CD4-positive, alpha-beta T cell treated with Interferon gamma for 1 hour (primary cell): ENCODE data around the gene ITGAV.

Source experiments
- DNase-seq: peaks from one replicate; pipeline ENCODE4 v3.0.0-alpha.2; 2020

ITGAV gene

GRCh38 chr2:186575856-186576255 lies 14.0 kb upstream of the ITGAV start:
- DNase-seq, result no peak

GRCh38 chr2:186576614-186577013 lies 13.2 kb upstream of the ITGAV start:
- no peak for DNase-seq

DNA sequence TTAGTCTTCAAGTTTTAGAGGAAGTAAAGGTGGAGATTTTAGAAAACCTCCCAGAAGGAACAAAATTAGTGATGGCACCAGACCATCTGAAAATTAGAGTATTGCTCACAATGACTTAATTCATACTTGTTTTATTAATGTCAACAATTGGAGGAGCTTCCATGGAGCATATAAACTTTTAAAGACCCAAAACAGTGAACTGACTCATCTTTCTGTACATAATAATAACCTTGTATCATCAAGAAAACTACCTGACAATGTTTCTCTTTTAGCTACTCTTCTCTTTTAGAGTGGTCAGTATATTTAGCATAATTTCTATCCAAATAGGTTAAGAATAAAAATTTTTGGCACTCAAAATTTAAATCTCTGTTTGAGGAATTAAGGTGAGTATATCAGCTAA lies 7.2 kb upstream of the ITGAV start:
- no peak for DNase-seq

GRCh38 chr2:186584053-186584452 lies 5.8 kb upstream of the ITGAV start:
- DNase-seq, result no peak

DNA sequence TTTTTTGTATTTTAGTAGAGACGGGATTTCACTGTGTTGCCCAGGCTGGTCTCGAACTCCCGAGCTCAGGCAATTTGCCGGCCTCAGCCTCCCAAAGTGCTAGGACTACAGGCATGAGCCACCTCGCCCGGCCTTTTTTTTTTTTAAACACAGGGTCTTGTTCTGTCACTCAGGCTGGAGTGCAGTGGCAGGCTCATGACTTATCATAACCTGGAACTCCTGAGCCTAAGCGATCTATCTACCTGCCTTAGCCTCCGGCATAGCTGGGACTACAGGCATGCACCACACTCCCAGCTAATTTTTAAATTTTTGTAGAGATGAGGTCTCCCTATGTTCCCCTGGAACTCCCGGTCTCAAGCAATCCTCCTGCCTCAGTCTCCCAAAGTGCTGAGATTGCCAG lies 1.4 kb upstream of the ITGAV start:
- no peak for DNase-seq

GRCh38 chr2:186588940-186589611 lies 780 bp upstream of the ITGAV start:
- no peak for DNase-seq

DNA sequence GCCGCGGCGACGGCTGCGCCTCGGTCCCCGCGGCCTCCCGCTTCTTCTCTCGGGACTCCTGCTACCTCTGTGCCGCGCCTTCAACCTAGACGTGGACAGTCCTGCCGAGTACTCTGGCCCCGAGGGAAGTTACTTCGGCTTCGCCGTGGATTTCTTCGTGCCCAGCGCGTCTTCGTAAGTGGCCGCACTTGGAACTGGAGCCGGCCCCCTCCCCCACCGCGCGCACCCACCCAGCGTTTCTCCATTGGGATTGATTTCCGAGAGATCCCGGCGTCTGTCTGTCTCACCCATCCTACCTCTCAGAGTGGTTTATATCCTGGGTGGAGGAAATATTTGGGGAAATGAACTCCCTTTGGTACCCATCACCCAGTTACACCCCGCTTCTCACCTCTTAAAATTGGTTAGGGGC lies 498 bp downstream of the ITGAV start:
- no peak for DNase-seq

GRCh38 chr2:186590759-186591505 lies 1.1 kb downstream of the ITGAV start:
- no peak for DNase-seq

DNA sequence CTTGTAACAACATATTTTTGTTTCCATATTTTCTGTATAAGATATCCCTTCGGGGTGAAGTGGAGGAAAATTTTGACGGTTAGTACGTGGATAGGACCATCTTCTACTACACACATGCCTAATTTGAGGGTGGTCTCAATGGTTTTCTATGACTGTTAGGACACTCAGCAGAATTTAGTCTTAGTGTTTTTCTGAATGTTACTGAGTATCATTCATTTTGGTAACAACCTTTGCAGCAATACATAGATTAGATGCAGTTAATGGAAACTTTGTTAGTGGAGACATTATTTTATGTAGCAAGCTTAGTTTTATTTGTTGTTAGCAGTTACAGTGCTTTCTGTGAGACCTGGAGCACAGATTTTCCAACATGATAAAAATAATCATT lies 1.6 kb downstream of the ITGAV start:
- no peak for DNase-seq

- no peak for DNase-seq
Measured at GRCh38 chr2:186592137-186592875, 2.5 kb downstream of the ITGAV start.

DNA sequence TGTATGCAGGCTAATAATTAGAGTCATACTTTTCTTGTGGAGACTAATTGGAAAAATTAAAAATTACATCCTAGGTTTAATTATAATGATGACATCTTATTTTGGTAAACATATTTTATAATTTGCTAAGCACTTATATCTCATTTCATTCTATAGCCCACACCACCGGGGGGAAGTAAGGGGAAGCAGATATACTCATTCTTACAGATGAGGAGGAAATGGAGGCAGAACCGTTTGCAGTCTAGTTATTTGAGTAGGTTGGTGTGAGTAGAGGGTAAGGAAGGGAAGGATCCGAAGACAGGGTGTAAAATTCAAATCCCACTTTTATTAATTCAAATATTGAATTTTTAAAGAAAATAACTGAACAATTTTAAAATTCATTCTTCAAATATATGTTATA lies 3.7 kb downstream of the ITGAV start:
- no peak for DNase-seq

DNA sequence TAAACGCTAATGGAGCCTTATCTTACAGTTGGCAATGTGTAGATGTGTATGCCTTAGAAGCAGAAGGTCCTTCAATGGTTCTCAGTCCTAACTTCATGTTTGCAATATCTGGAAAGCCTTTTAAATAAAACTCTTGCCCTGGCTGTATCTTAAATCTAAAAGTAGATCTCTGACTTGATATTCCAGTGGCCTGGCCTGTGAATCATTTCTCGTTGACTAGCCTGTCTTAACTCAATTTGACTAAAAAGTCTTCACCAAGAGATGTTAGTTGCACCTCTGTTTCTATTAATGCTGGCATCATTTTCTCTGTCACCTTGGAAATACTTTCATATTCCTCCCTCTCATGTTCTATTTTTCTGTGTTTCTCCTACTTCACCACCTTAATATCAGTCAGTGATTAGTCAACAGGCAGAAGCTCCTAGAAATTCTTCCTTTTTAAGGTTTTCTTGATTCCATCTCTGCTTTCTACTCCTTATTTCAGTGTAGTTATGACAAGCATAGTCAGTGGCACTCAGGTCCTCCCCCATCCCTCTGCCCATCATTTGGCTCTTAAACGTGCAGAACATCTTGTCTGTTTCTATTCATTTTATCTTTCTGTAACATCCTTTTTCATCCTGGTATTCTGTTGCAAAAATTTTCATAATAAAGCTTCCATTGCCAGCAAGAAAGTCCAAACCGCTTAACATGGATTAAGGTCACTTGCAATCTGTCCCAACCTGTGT lies 4.3 kb downstream of the ITGAV start:
- DNase-seq, result no peak

DNA sequence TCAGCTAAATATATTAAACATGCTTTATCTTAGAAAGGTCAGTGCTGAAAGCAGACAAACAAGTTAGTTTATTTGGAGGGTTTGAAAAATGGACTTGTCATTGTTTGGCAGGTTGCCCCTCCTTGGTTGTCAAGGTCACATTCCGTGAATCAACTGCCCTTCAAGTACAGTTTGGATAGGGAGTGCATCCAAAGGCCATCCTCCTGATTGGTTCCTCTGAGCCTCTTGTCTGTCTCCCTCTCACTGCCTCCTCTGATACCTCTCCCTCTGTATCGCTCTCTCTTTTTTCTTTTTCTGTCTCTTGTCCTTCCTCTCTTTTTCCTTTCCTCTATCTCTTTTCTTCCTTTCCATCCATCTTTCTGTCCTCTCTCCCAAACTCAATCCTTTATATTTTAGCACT lies 5.4 kb downstream of the ITGAV start:
- no peak for DNase-seq

DNA sequence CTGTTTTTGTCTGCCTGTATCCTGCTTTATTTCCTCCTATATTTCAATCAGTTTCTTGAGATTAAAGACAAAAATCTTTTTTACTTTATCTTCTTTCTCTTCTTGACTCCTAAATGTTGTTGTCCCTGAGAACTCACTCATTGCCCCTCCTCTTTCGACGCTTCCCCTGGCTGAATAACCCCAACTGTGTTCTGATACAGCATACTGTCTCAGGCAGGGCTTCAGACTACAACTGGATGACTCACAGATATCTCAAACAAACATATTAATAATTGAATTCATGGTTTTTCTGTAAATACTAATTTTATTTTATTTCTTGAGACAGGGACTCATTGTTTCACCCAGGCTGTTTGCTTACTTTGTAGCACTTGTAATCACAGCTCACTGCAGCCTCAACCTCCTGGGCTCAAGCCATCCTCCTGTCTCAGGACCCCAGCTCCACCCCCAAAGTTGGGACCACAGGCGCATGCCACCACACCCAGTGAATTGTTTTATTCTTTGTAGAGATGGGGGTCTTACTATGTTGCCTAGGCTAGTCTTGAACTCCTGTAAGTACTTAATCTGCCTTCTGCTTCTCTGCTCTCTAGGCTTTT lies 9.4 kb downstream of the ITGAV start:
- no peak for DNase-seq

DNA sequence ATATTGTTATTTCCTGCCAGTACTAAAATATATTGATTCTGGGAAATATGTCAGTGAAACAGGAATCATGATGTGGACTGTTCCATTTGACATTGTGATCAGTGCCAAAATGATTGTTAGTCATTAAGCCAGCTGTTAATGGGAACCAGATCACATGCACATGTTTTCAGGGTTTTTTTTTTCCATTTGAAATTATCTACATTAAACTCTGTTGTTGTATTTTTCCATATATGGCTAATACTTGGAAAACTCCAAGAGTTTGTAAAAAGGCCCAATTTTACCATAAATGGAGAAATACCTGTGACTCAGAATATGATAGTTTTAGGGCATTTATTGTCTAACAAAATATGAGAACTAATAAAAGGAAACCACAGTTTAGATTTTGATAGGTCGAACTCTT lies 13.4 kb downstream of the ITGAV start:
- no peak for DNase-seq

DNA sequence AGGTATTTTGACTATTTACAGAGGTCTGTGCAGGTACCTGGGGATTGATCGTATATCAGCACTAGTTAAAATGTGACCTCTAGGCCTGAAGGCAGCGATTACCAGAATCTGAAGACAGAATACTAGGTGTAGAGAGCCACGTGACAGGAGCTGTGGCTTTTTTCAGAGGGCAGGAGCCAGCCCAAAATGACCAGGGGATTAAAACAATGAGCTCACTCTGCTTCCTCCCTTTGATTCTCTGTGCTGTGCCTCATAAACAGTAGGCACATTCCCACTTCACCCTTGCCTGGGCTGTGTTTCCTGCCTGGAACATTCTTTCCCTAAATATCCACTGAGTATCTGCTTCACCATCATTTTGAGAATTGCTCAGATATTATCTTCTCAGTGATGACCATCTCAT lies 15.2 kb downstream of the ITGAV start:
- DNase-seq, result no peak

GRCh38 chr2:186607660-186608324 lies 17.9 kb downstream of the ITGAV start:
- no peak for DNase-seq

DNA sequence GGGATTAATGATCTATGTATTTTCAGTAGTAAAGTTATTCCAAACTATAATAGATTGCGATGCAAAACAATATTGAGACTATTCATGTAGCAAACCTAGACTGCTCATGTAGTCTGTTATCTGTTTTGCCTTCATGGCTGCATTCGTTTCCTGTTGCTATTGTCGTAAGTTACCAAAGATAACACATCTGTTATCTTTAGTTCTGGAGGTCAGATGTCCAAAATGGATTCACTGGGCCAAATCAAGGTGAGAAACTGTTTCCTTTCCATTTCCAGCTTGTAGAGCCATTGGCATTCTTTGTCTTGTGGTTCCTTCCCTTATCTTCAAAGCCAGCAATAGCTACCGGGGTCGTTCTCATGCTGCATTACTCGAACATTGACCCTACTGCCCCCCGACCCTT lies 20.9 kb downstream of the ITGAV start:
- no peak for DNase-seq

GRCh38 chr2:186611526-186611925 lies 21.7 kb downstream of the ITGAV start:
- DNase-seq, result no peak

DNA sequence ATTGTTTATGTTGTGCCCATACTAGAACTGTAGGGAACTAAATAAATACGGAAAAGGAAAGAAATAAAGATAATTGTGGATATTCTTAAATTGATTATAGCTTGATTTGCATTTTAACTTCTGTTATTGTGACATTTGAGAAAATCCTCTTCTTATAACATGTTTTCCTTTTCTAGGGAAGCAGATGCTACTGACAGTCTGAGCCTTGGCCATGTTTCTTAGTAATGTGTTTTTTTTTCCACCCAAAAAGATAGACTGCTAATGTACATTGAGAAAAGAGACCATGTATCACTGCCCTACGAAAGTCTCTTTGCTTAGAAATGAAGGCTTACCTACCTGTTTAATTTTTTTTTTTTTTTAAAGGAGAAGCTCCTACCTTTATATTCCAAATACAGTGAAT lies 22.2 kb downstream of the ITGAV start:
- DNase-seq, result no peak

DNA sequence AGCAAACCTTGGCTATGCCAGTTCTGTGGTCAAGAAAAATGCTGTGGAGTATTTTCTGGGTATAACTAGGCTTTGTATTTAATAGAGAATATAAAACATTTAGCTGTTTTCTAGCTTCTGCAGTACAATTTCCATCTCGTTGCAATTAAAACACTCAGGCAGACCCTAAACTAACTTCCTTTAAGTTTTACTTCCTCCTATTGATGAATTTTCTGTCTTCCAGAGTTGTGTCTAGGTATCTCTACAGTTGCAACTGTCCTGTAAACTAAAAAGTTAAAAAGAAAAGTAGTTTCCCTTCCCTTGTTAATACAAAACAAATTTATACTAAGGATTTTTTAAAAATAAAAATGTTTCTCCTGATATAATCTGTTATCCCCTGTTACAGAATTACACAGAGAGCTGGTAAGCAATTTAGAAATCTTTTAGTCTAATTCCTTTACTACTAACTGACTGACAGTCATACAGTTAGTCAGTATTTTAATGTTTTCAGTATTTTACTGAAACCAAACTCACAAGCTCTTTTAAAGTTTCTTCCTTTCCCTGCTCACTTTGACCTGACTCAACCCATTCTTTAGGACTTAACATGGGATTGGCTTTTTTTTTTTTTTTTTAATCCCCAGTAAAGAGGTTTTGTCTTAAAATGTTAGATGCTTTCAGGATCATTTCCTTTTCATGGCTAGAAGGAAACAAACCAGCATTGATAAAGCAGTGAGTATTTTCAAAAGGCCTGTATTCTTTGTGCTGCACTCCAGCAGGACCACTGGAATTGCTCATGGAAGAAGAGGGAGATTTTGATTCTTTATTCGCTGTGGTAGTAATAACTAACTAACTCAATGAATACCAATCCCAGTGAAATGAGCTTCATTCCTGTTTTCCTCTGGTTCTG lies 22.9 kb downstream of the ITGAV start:
- DNase-seq, result no peak
